Upper lobe of left lung (tissue), 6 donors: ENCODE data around the gene DROSHA. TPM values are rescaled to one million over a fixed set of nuclear protein-coding genes. Genes with fewer than 3 reads are reported as not detected.

Experiments
- ATAC-seq, 2 donors: fragments of 200-7000 bp; cut with Tn5 transposase; one replicate each; pipeline ENCODE4 v1.9.1; 2022; ENCODE audit warnings: mild to moderate bottlenecking in 2 of 2, moderate library complexity in 2 of 2; ENCODE audit not compliant: low FRiP score in 2 of 2
- DNase-seq, 2 donors: peaks; one replicate each; pipeline ENCODE4 v3.0.0-alpha.2; 2019 to 2020
- H3K27ac ChIP-seq, 4 donors: fragments of 200-600 bp; sonication (generic); one replicate each; pipeline ENCODE4 v1.5.1; 2016 to 2019
- H3K27me3 ChIP-seq, 4 donors: fragments of 200-600 bp; sonication (generic); one replicate each; pipeline ENCODE4 v1.5.1; 2017 to 2019
- H3K36me3 ChIP-seq, 4 donors: fragments of 200-600 bp; sonication (generic); one replicate each; pipeline ENCODE4 v1.5.1; 2016 to 2019
- H3K4me1 ChIP-seq, 4 donors: fragments of 200-600 bp; sonication (generic); one replicate each; pipeline ENCODE4 v1.5.1; 2018 to 2019
- H3K4me3 ChIP-seq, 4 donors: fragments of 200-600 bp; sonication (generic); one replicate each; pipeline ENCODE4 v1.5.1; 2017 to 2019; ENCODE audit warnings: mild to moderate bottlenecking in 2 of 4, moderate library complexity in 1 of 4
- H3K9me3 ChIP-seq, 4 donors: fragments of 200-600 bp; sonication (generic); one replicate each; pipeline ENCODE4 v1.5.1; 2018 to 2019
- EP300 ChIP-seq, 4 donors: sonication (generic); formaldehyde crosslinking; IDR thresholded peaks; one replicate each; pipeline ENCODE4 v1.5.1; 2017; ENCODE audit warnings: antibody characterized with exemption in 4 of 4, control low read depth in 2 of 4
- POLR2A ChIP-seq, 4 donors: fragments of 450-650 bp; IDR thresholded peaks; one replicate each; pipeline ENCODE4 v1.5.1; 2016 to 2017; ENCODE audit warnings: antibody characterized with exemption in 4 of 4, mild to moderate bottlenecking in 2 of 4
- POLR2AphosphoS5 ChIP-seq, 2 donors: sonication (generic); formaldehyde crosslinking; IDR thresholded peaks; one replicate each; pipeline ENCODE4 v1.5.1; 2017; ENCODE audit warnings: antibody characterized with exemption in 2 of 2
- WGBS, 2 donors: methylation state at CpG; one replicate each; pipeline ENCODE4 v1.1.5; 2017 to 2018; 5-methylcytosine and 5-hydroxymethylcytosine counted together
- total RNA-seq, 6 donors: library from RNA; depleted of rRNA in 4 of 6; stranded (reverse); fragments of >200 nt in 4 of 6; gene quantifications; one replicate each; pipeline versions ENCODE4 v1.1.0 to v1.2.1, GENCODE V29; 2016 to 2021
- TF ChIP-seq, protein P1 (sequence below), 6 experiments: fragments of 450-650 bp in 4 of 6; fragments of 200-600 bp in 2 of 6; sonication (generic) in 2 of 6; IDR thresholded peaks; one replicate each; pipeline ENCODE4 v1.5.1; 2016 to 2019; ENCODE audit warnings: antibody characterized with exemption in 6 of 6
- donor health status: DM: no; HTN: no; CAD: no; lungs with moderate emphysema.
- donor health status: DM: no; HTN: yes; CAD: no; lungs with severe emphysema.

DROSHA gene
- total RNA-seq, 6 donors from 2014 or later = 26.7 to 68.3 (median 50.9) TPM

- peaks cover 0 to 3% (median 0%) of the 10 kb centered on the region in 4 donors for H3K4me1 ChIP-seq
- peaks cover 7 to 80% (median 28%) of the 10 kb centered on the region in 4 donors for H3K36me3 ChIP-seq
- no peak overlapping the region for H3K4me3 ChIP-seq
- H3K27ac ChIP-seq = no peak overlapping the region
- no peak for ATAC-seq
- DNase-seq = no peak
- 93 to 97% methylated on average over 4 of the region's 4 CpGs for WGBS, 2 donors
- no peaks in the 10 kb centered on the region for H3K27me3 ChIP-seq
- no peaks in the 10 kb centered on the region for H3K9me3 ChIP-seq
- TF ChIP-seq EP300 (IDR thresholded peaks at IDR 0.05) = no peak
- no peak for TF ChIP-seq POLR2A (IDR thresholded peaks at IDR 0.05)
- TF ChIP-seq POLR2AphosphoS5 (IDR thresholded peaks at IDR 0.05) = no peak
- TF ChIP-seq, protein P1, sequence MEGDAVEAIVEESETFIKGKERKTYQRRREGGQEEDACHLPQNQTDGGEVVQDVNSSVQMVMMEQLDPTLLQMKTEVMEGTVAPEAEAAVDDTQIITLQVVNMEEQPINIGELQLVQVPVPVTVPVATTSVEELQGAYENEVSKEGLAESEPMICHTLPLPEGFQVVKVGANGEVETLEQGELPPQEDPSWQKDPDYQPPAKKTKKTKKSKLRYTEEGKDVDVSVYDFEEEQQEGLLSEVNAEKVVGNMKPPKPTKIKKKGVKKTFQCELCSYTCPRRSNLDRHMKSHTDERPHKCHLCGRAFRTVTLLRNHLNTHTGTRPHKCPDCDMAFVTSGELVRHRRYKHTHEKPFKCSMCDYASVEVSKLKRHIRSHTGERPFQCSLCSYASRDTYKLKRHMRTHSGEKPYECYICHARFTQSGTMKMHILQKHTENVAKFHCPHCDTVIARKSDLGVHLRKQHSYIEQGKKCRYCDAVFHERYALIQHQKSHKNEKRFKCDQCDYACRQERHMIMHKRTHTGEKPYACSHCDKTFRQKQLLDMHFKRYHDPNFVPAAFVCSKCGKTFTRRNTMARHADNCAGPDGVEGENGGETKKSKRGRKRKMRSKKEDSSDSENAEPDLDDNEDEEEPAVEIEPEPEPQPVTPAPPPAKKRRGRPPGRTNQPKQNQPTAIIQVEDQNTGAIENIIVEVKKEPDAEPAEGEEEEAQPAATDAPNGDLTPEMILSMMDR (IDR thresholded peaks at IDR 0.05) = no peak
Measured at GRCh38 chr5:31464081-31464480, 67.8 kb downstream of the DROSHA start.

- 94 to 97% methylated on average over 2 of the region's 2 CpGs for WGBS, 2 donors
- Histone ChIP-seq H3K9me3 (no peaks in the 10 kb centered on the region), H3K4me3 (no peak overlapping the region), H3K27me3 (no peaks in the 10 kb centered on the region), H3K4me1 (peaks cover 0 to 3% (median 0%) of the 10 kb centered on the region in 4 donors), H3K36me3 (peaks cover 7 to 80% (median 29%) of the 10 kb centered on the region in 4 donors), H3K27ac (no peak overlapping the region)
- ATAC-seq = no peak
- no peak for TF ChIP-seq POLR2A (IDR thresholded peaks at IDR 0.05)
- no peak for DNase-seq
Measured at GRCh38 chr5:31463351-31463750, 68.5 kb downstream of the DROSHA start.

DNA sequence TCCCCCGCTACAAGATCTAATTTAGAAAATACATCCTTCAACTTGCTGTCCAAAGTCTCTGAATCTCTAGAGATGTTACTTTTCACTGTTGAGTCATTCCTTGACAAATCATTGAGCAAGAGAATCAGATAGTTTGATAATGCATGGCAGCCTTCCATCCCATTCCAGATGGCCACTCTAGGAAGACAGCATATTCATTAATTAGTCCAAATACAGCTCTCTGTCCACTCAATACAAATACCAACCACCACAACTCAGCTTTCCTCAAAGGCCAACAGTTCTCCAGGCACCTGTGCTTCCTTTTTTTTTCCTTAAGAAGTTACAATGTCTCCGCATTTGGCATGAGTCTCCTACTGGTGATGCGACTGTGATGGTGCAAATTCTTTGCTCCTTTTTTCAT lies 72.3 kb downstream of the DROSHA start:
- WGBS, 2 donors = 99 to 100% methylated on average over 3 of the region's 3 CpGs
- ATAC-seq = no peak
- peaks cover 7 to 65% (median 42%) of the 10 kb centered on the region in 4 donors for H3K36me3 ChIP-seq

DNA sequence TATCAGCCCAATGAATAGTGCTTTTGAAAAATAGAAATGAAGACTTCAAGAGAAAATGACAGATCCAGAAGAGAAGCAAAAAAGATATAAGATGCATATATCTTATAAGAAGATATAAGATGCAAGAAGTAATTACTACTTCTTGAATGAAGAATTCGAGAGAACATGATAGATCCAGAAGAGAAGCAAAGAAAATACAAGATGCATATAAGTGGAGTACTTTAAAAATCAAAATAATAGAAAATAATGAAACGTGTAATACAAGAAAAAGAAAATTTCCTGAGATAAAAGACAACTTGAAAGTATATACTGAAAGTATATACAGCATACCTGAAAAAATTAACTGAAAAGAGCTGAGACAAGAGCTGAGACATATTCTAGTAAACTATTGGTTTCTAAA lies 76.7 kb downstream of the DROSHA start:
- DNase-seq (no peak), ATAC-seq (no peak)
- Histone ChIP-seq H3K27me3 (no peaks in the 10 kb centered on the region), H3K4me3 (no peak overlapping the region), H3K4me1 (no peaks in the 10 kb centered on the region), H3K9me3 (peaks cover 0 to 9% (median 7%) of the 10 kb centered on the region in 4 donors), H3K27ac (no peak overlapping the region), H3K36me3 (peaks cover 0 to 43% (median 30%) of the 10 kb centered on the region in 4 donors)
- TF ChIP-seq POLR2A (IDR thresholded peaks at IDR 0.05) (no peak), POLR2AphosphoS5 (IDR thresholded peaks at IDR 0.05) (no peak), EP300 (IDR thresholded peaks at IDR 0.05) (no peak)
- TF ChIP-seq, protein P1 (IDR thresholded peaks at IDR 0.05) = no peak
- WGBS, 2 donors = 93 to 96% methylated on average over 2 of the region's 2 CpGs

More for the DNA sequence above, 72.3 kb downstream of the DROSHA start:
- Histone ChIP-seq H3K4me1 (no peaks in the 10 kb centered on the region), H3K27ac (no peak overlapping the region), H3K27me3 (no peaks in the 10 kb centered on the region), H3K4me3 (no peak overlapping the region), H3K9me3 (peaks cover 0 to 9% (median 7%) of the 10 kb centered on the region in 4 donors)
- TF ChIP-seq POLR2AphosphoS5 (IDR thresholded peaks at IDR 0.05) = no peak
- TF ChIP-seq, protein P1 (IDR thresholded peaks at IDR 0.05) = no peak
- DNase-seq = no peak

- DNase-seq (no peak), ATAC-seq (no peak)
- Histone ChIP-seq H3K4me3 (no peak overlapping the region), H3K36me3 (peaks cover 0 to 48% (median 39%) of the 10 kb centered on the region in 4 donors), H3K4me1 (no peaks in the 10 kb centered on the region), H3K9me3 (peaks cover 0 to 9% (median 7%) of the 10 kb centered on the region in 4 donors), H3K27me3 (no peaks in the 10 kb centered on the region), H3K27ac (no peak overlapping the region)
- 91 to 94% methylated on average over 2 of the region's 2 CpGs for WGBS, 2 donors
- TF ChIP-seq POLR2A (IDR thresholded peaks at IDR 0.05) (no peak), EP300 (IDR thresholded peaks at IDR 0.05) (no peak), POLR2AphosphoS5 (IDR thresholded peaks at IDR 0.05) (no peak)
- TF ChIP-seq, protein P1 (IDR thresholded peaks at IDR 0.05) = no peak
Measured at GRCh38 chr5:31453522-31453921, 78.4 kb downstream of the DROSHA start.
